ENCODE data around the gene GMPS. TPM values are rescaled to one million over a fixed set of nuclear protein-coding genes. Genes with fewer than 3 reads are reported as not detected.

GMPS gene
- total and polyA plus RNA-seq, 10 of the 15 experiments (the other 5 are each of a cell fraction or from before 2014, with no cell fraction given): 33.2 to 143 (median 79.0) TPM

GRCh38 chr3:155870133-155870944, at the start of gene GMPS (continued):
- TF ChIP-seq SUPT20H (IDR thresholded peaks at IDR 0.05; ENCODE audit: borderline replicate concordance, control insufficient read depth, low read depth, low read length): no peak
- no peak for TF ChIP-seq ZBTB4 (CRISPR knock-in tag; IDR thresholded peaks at IDR 0.05)
- TF ChIP-seq RUNX3 (IDR thresholded peaks at IDR 0.05; ENCODE audit: low read length): no peak
- no peak for TF ChIP-seq IKZF2 (IDR thresholded peaks at IDR 0.05)
- TF ChIP-seq, protein P1, sequence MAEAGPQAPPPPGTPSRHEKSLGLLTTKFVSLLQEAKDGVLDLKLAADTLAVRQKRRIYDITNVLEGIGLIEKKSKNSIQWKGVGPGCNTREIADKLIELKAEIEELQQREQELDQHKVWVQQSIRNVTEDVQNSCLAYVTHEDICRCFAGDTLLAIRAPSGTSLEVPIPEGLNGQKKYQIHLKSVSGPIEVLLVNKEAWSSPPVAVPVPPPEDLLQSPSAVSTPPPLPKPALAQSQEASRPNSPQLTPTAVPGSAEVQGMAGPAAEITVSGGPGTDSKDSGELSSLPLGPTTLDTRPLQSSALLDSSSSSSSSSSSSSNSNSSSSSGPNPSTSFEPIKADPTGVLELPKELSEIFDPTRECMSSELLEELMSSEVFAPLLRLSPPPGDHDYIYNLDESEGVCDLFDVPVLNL (IDR thresholded peaks at IDR 0.05; ENCODE audit: low read depth, low read length): no peak
- peak; percentile 63; the same call in 1 of the 2 replicates for TF ChIP-seq TAF1 (IDR thresholded peaks at IDR 0.05; ENCODE audit: borderline replicate concordance, low read depth, low read length)
- no peak for TF ChIP-seq MTA2 (IDR thresholded peaks at IDR 0.05; ENCODE audit: low read depth)
- TF ChIP-seq PAX5 (IDR thresholded peaks at IDR 0.05; ENCODE audit: borderline replicate concordance, low read depth, low read length): no peak
- TF ChIP-seq CHD4 (IDR thresholded peaks at IDR 0.05): no peak
- peak; percentile 50; the same call in 1 of the 2 replicates for TF ChIP-seq DPF2 (IDR thresholded peaks at IDR 0.05)
- TF ChIP-seq GATAD2B (conservative IDR thresholded peaks at IDR 0.05; ENCODE audit: low read depth): peak; percentile 34; the same call in 1 of the 2 replicates
- peak; percentile 8 for TF ChIP-seq MYC (IDR thresholded peaks at IDR 0.05; ENCODE audit: insufficient read depth, insufficient read length, insufficient replicate concordance, low read length, severe bottlenecking)
- TF ChIP-seq RCOR1 (conservative IDR thresholded peaks at IDR 0.05; ENCODE audit: low read depth, low read length): no peak; the same call in 1 of the 2 replicates
- TF ChIP-seq RAD21 (IDR thresholded peaks at IDR 0.05; ENCODE audit: insufficient read depth, low read depth, low read length): peak; percentile 45
- TF ChIP-seq IRF4 (IDR thresholded peaks at IDR 0.05; ENCODE audit: low read depth, low read length): no peak
- no peak for TF ChIP-seq FOS (IDR thresholded peaks at IDR 0.05; ENCODE audit: borderline replicate concordance, extremely low read depth, insufficient read length)
- no peak for TF ChIP-seq MEF2B (IDR thresholded peaks at IDR 0.05; ENCODE audit: partially characterized antibody, poor library complexity, severe bottlenecking)
- no peak for TF ChIP-seq MTA3 (IDR thresholded peaks at IDR 0.05; ENCODE audit: borderline replicate concordance, low read length)
- TF ChIP-seq, protein P2, sequence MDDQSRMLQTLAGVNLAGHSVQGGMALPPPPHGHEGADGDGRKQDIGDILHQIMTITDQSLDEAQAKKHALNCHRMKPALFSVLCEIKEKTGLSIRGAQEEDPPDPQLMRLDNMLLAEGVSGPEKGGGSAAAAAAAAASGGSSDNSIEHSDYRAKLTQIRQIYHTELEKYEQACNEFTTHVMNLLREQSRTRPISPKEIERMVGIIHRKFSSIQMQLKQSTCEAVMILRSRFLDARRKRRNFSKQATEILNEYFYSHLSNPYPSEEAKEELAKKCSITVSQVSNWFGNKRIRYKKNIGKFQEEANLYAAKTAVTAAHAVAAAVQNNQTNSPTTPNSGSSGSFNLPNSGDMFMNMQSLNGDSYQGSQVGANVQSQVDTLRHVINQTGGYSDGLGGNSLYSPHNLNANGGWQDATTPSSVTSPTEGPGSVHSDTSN (IDR thresholded peaks at IDR 0.05; ENCODE audit: insufficient replicate concordance, low read depth, low read length): no peak
- no peak for TF ChIP-seq SRF (IDR thresholded peaks at IDR 0.05; ENCODE audit: low read depth in 2 of 2, low read length in 2 of 2)
- TF ChIP-seq NFYA (IDR thresholded peaks at IDR 0.05; ENCODE audit: borderline replicate concordance, low read depth, low read length): no peak
- TF ChIP-seq, protein P3, sequence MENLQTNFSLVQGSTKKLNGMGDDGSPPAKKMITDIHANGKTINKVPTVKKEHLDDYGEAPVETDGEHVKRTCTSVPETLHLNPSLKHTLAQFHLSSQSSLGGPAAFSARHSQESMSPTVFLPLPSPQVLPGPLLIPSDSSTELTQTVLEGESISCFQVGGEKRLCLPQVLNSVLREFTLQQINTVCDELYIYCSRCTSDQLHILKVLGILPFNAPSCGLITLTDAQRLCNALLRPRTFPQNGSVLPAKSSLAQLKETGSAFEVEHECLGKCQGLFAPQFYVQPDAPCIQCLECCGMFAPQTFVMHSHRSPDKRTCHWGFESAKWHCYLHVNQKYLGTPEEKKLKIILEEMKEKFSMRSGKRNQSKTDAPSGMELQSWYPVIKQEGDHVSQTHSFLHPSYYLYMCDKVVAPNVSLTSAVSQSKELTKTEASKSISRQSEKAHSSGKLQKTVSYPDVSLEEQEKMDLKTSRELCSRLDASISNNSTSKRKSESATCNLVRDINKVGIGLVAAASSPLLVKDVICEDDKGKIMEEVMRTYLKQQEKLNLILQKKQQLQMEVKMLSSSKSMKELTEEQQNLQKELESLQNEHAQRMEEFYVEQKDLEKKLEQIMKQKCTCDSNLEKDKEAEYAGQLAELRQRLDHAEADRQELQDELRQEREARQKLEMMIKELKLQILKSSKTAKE (IDR thresholded peaks at IDR 0.05; ENCODE audit: low read depth, poor library complexity, severe bottlenecking): no peak

Measured in GM12878 (cell line).